SK-N-DZ (cell line): ENCODE results near the gene SLC8B1.

ENCODE experiments used
- DNase-seq: peaks from one replicate; pipeline ENCODE4 v3.0.0-alpha.2; 2015; ENCODE audit warnings: low spot score

Gene SLC8B1

DNA sequence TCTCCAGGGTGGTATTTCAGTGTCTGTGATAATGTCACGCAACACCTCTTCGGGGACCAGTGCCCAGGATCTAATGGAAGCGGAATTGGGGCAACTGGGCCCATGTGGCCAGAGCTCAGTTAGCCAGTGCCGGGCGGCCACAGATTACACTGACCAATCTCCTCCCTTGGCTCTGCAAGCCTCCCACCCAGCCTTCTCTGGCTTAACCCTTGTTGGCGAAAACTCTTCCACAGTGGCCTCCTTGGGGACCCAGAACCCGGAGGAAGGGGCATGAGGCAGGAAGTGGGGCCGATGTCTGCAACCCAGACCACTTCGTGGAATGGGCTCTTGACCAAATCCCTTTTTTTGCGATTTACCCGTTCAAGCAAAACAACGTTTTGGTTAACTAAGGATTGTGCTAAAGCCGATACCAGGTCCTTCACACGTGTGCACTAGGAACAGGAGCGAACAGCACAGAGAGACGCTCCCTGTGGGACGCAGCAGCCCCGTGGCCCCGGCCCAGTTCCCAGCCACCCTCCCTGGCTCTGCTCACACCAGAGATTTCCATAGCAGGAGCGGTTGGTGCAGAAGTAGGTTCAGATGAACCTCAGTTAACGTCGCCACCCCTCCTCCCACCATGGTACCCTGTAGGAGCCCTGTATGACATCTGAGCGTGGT, 38.2 kb downstream of the SLC8B1 start:
- DNase-seq, result no peak

DNA sequence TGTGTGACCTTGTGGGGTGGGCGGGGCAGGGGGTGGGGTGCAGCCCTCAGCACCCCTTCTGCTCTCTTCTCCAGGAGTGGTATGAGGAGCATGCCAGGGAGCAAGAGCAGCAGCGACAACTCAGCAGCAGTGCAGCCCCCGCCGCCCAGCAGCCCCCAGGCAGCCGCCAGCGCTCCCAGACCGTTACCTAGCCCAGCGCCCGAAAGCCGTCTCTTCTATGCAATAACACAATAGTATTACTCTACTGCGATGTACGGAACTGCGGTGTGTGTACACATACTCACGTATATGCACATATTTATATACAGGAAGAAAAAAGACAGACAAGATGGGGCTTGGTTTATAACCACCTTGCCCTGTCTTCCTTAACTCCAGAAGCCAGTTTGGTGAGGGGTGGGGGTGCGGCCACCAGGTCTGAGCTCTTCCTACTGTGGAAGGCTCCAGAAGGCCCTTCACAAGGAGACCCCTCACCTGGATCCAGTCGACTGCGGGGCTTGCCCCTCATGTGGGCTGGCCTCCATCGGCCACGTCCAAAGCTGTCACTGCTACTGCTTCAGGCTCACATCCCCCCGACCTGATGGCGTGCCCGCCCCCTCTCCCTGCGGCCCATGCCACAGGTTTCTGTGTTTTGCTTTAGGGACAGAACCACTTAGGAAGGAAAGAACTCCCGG, 38.9 kb downstream of the SLC8B1 start:
- DNase-seq, result no peak

DNA sequence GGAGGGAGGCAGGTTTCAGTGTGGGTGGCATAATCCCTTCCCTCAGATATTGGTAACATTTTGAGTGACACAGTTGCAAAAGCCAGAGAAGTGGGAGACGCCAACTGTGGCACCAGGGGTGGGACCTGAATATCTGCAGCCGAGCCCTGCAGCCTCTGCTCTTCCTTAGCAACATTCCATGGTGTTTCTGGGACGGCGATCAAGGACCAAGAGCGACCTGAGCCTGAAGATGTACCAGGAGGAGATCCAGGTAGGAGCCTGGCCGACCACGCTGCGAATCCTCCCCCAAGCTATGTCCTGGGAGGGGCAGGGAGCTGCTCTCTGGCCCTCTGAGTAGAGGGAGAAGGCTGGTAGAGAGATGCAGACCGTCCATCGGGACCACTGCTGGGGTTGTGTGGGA, 41.8 kb downstream of the SLC8B1 start:
- DNase-seq, result no peak

DNA sequence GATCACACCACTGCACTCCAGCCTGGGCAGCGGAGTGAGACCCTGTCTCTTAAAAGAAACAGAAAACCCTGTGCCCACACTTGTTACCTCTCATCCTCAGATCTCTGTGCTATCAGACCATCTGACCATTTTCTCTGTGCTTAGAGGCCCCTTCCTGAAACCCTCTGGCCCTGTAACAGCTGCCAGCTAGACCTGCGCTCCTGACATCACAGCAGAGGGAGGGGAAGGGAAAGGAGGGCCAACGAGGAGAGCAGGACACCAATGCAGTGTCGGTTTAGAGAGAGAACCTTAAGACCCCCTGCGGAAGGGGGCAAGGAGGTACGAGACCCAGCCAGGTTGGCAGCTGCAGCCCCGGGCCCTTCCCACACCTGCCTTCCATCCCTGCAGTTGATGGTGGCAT, 42.4 kb downstream of the SLC8B1 start:
- DNase-seq, result no peak

DNA sequence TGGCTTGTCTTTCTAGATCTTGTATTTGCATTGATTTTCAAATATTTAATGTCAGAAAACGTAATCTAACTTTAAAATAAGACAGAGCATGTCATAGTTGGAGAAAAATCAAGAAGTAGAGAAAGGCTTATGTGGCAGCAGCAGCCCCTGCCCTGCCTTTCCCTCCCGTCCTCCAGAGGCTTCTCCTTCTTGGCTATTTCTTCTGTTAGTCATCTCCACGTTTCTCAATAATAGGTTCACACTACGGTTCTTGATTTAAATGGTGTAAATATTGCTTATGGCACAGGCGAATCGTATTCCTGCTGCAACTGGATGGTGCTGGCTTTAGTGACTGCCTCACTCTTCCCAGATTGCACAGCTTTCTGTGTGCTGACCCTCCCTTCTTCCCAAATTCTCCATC, 42.8 kb downstream of the SLC8B1 start:
- no peak for DNase-seq

DNA sequence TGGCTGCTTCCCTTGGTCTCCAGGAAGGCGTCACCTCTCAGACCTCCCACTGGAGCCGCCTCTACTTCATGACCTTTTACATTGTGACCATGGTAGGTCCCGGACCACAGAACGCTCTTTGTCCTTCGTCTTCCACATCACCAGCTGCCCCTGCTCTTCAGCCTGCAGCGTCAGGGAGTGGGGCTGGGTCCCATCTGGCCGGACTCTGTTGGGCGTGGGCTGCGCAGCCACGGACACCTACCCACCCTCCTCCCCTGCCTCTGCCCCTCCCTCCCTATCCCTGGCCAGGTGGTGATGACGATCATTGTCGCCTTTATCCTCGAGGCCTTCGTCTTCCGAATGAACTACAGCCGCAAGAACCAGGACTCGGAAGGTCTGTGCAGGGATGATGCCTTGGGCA, 43.3 kb downstream of the SLC8B1 start:
- no peak for DNase-seq

DNA sequence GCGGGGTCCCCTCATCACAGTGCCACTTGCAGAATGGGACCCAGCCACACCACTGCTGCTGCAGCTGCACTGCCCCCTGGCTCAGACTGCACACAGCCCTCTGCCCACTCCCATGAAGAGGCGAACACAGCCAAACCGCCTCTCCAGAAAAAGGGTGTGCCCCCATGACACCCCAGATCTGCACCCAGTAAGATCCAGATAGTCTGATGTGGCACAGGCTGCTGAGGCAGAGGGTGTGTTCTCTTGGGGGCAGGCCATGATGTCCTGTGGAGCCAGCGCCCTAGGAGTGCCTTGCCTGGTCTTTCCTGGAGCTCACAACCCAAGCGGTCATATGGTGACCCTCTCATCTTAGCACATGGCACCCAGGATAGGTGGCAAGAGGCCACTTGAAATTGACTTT, 44.4 kb downstream of the SLC8B1 start:
- no peak for DNase-seq

DNA sequence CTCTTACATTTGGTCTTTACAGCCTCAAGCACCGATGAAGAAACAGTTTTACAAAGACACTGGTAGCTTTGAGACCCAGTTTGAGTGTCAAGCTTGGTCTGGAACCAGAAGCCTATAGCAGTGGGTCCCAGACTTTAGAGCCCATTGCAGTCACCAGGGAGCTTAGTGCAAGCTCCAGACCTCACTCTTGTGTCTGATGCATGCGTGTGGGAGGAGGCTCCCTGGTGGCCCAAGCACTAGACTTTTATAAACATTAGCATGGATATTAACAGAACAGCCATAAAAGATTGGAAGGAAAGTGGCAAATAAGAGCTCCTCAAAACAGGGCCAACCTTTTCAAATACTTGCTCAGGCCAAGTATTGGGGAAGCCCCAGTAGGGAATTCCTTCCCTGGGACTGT, 45.5 kb downstream of the SLC8B1 start:
- DNase-seq, result no peak

DNA sequence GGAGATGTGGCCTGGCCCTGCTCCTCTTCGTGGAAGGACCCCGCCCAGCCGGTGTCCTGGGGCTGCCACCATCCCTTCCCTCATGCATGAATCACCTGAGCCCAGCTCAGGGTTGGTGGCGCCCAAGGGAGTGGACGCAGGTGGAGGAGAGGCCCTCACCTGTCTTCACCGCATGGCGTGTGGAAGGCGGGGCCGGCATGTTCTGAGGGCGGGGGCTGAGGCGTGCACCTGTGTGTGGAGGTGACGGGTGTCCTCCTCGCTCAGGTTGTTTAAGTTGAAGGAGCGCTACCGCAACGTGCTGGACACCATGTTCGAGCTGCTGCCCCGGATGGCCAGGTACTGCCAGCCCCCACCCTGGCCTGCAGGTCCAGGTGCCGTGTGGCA, 47.0 kb downstream of the SLC8B1 start:
- DNase-seq, result no peak

DNA sequence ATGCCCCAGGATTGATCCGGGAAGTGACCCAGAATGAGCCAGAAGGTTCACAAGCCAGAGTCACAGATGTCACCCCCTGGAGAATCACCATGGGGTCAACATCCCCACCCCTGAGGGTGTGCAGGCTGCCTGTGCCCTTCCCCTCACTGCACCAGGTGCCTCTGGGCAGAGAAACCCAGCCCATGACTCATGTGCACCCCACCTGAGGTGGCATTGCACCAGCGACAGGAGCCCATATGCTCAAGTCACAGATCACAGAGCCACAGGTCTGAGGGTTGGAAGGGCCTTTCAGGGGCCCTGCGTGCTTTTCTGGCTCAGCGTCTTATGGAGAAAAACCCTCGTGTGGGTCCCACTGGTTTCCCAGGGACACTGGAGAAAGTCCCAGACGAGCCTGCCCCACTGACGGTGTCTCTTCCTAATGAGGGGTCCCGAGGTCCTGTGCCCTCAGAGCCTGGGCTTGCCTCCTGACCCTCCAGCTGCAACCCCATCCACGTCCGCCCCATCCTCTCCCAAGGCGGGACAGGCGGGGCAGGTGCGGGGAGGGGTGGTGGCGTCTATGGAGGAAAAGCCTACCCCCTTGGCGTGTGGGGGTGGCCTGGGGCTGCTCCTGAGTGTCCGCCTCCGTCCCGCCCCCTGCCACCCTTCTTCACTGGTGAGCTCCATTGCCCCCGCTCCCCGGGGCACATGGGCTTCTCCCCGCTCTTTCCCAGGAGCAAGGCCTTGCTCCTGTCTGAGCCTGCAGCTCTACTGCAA, 47.6 kb downstream of the SLC8B1 start:
- no peak for DNase-seq

DNA sequence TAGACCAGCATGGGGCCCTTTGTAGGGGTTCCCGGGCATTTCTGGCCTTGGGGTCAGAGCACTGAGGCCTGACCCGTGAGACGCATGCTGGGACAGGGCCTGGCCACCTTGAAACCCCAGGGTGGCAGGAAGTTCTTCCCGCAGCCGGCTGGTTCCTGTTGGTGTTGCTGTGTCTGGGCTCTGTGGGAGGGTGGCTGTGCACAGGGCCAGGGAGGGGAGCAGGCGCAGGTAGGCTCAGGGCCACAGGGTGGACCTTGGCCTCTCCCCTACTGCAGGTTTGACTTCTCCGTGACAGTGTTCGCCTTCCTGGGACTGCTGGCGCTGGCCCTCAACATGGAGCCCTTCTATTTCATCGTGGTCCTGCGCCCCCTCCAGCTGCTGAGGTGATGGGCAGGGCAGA, 48.2 kb downstream of the SLC8B1 start:
- no peak for DNase-seq

DNA sequence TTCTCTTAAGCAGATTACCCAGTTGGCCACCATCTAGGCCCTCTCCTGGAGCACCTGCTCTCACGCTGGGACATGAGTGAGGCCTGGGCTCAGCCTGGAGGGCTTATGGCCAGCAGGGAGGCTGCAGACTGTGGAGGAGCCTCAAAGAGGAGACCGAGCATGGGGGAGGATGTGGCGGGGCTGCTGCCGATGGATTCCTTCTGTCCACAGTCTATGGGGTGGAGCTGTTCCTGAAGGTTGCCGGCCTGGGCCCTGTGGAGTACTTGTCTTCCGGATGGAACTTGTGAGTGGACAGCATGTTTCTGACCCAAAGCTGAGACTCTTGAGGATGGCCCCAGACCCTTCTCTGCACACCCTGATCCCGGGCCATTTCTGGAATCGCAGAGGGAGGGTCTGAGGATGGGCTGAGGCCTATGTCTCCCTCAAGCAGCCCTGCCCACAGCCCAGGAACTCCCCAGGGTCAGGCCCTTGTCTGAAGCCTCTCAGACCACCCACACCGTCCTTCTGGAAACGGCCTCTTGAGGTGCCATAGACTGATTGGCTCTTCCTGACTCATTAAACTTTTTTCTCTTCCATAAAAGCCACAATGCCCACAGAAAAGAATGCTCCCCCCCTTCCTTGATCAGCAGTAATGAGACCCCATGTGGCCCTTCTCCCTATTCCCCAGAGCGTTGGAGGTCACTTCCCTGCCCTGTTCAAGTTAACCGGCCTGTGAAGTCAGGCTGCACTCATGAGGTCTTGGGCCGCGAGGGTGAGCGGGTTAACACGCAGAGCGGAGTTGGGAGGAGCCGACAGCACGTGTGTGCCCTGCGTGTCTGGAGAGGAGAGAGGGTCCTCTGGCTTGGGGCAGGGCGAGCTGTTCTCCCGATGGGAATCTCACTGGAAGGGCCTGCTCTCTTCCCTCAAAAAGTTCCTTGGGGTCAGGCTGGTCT, 49.0 kb downstream of the SLC8B1 start:
- DNase-seq, result no peak

DNA sequence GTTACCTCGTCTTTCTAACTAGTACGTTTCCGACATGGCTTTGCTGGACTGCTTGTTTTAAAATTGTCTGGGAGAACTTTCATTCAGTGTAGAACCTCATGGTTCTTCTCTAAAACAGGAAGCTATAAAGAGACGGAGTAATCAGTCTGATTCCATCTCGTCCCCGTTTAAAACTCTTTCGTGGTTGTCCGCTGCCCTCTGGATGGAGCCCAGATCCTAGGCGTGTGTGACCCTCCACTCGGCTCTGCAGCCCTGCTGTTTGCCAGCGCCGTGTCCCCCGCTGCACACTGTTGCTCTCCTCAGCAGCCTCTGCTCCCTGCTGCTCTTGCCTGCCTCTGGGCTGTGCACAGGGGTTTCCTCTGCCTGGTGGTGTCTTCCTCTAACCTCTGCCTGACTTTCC, 50.2 kb downstream of the SLC8B1 start:
- no peak for DNase-seq

DNA sequence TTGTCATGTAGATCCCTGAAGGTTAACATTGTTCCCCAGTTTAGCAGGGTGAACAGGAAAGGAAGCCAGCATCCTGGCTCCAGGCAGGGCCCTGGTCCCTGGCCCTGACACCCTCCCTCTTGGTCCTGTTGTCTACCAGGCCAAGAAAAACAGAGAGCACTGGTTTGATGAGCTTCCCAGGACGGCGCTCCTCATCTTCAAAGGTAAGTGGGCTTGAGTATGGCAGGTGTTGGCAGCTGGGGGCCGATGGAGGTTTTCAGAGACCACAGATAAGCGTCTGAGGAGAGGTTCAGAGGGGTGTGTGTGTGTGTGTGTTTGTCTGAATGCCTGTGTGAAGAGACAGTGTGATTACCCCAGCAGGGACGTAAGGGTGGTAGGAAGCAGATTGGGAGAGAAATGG, 56.3 kb downstream of the SLC8B1 start:
- DNase-seq, result no peak

DNA sequence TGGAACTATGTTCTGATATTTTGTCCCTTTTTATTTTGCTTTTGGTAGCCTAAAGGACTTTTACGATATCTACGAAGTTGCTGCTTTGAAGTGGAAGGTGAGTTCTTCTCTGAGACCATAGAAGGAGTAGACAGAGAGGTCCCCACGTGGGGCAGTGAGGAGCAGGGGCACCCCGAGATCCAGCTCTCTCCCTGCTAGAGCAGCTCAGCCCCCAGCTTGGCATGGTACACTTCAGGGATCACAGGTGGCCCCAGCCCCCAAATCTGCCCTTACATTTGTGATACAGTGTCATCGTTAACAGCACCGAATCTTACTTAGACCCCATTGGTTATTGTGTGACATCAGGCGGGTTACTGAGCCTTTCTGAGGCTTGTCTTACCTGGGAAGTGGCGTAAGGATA, 56.8 kb downstream of the SLC8B1 start:
- no peak for DNase-seq

DNA sequence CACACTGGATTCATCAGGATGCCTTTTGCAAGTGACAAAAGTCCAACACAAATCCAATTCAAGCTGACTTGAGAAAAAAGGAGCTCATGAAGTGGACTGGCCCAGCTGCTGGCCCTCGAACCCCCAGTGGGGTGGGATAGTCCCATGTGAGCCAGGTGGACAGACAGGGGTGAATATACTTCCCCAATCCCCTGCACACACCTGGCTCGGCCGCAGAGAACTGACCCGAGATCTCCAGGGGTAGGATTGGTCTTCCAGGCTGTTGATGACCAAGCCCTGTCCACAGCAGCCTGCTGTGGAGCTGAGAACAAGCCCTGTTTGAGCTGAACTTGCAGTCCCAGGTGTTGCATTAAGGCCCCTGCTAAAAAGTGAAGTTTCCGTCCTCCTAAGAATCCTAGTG, 57.4 kb downstream of the SLC8B1 start:
- DNase-seq, result no peak

DNA sequence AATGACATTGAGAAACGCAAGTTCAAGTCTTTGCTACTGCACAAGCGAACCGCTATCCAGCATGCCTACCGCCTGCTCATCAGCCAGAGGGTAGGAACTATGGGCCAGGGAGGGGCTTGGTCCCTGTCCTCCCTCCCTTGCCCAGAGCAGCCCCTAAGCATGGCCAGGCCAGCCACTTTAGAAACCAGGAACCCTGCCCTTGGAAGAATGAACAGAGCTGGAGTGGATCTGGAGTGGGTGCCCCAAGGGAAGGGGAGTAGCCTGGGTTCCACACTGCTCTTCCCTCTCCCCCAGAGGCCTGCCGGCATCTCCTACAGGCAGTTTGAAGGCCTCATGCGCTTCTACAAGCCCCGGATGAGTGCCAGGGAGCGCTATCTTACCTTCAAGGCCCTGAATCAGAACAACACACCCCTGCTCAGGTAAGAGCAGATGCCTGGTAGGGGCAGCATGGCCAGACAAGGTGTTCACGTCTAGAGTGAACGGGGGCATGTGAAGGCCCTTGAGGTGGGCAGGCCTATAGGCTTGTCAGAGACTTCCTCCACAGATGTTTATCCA, 57.9 kb downstream of the SLC8B1 start:
- no peak for DNase-seq

DNA sequence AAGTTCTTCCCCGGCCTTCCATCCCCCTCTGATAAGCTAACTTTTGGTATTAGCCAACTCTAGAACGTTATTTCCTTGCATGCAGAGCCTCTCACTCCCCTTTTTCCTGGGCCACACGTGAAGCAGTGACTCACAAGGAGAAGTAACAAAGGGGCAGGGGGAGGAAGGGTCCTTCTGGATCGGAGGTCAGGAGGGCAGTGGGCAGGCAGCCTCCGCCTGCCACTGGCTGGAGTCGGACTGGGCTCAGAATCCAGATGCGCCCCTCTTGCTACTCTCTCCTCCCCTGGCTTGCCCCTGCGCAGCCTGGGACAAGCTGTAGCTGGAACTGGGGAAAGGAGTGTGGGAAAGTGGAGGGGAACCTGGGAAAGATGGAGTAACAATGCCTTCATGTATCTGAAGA, 58.6 kb downstream of the SLC8B1 start:
- DNase-seq, result no peak

DNA sequence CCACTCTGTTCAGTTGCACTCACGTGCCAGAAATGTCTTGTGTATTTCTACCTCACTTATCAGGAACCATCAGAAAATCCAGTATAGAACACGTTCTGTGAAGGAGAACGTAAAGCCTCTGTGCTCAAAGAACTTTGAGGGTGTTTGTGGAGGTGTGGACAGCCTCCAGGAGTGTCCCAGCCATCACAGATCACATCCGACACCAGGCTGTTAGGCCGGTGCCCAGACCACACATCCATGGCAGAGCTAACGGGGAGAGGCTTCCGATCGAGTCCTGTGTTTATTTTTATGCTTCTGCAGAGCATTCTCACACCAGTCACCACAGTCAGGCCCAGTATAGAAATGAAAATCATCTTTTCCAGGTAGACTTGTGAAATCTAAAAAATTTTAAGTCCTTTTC, 60.1 kb downstream of the SLC8B1 start:
- no peak for DNase-seq

DNA sequence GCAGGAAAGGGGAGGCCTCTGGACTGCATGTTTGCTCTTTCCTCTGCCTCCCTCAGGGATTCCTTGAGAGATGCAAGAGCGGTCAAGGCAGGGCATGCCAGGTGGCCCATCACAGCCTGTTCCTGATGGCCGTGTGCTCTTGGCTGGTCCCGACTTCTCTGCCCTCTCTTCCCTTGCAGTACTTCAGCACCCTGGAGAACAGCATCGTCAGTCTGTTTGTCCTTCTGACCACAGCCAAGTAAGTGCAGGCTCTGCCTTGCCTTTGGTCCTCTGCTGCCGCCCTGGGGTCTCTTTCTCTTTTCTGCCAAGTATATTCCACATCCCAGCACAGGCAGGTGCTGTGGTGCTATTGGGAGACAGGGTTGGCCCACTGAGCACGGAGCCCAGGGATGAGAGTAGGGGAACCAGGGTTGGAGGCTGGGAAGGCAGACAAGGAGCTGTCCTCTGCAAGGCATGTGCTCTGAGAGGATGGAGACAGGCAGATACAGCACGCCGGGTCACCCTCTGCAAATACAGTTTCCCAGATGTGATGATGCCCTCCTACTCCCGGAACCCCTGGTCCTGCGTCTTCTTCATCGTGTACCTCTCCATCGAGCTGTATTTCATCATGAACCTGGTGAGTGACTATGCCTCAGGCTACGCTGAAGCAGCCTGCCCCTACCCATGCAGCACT, 61.7 kb downstream of the SLC8B1 start:
- no peak for DNase-seq
